CD14-positive monocyte (primary cell): ENCODE results near the gene GOLPH3. TPM values are rescaled to one million over a fixed set of nuclear protein-coding genes. Genes with fewer than 3 reads are reported as not detected.

Source experiments
- DNase-seq, 3 donors: peaks; one replicate each; pipeline ENCODE4 v3.0.0-alpha.2; 2011 to 2022
- H2AFZ ChIP-seq: 2 replicates; pipeline ENCODE4 v1.6.0; 2012; ENCODE audit warnings: mild to moderate bottlenecking, low read depth, low read length, inconsistent platforms; ENCODE audit not compliant: insufficient read depth, poor library complexity, severe bottlenecking
- H3K27ac ChIP-seq, 2 donors: 1 replicate in 1 of 2; 2 replicates in 1 of 2; pipeline ENCODE4 v1.5.1; 2012 to 2013; ENCODE audit warnings: low read length in 2 of 2, control low read depth in 1 of 2, inconsistent platforms in 1 of 2, low read depth in 1 of 2, mild to moderate bottlenecking in 1 of 2
- H3K27me3 ChIP-seq, 2 donors: one replicate each; pipeline versions ENCODE4 v1.6.0 to v1.6.1; 2011 to 2013; ENCODE audit warnings: low read length in 2 of 2; ENCODE audit not compliant: control insufficient read depth in 2 of 2, insufficient read depth in 2 of 2
- H3K36me3 ChIP-seq, 2 donors: replicated peaks in 1 of 2; 1 replicate in 1 of 2; 2 replicates in 1 of 2; pipeline versions ENCODE4 v1.5.1 to v1.6.1; 2012 to 2013; ENCODE audit warnings: low read length in 2 of 2, control low read depth in 1 of 2, inconsistent platforms in 1 of 2, mild to moderate bottlenecking in 1 of 2; ENCODE audit not compliant: insufficient read depth in 2 of 2, control insufficient read depth in 1 of 2
- H3K4me1 ChIP-seq, 2 donors: 1 replicate in 1 of 2; 2 replicates in 1 of 2; pipeline versions ENCODE4 v1.5.1 to v1.6.1; 2012 to 2013; ENCODE audit warnings: low read length in 2 of 2, control low read depth in 1 of 2, inconsistent platforms in 1 of 2, mild to moderate bottlenecking in 1 of 2, moderate library complexity in 1 of 2; ENCODE audit not compliant: insufficient read depth in 2 of 2, control insufficient read depth in 1 of 2
- H3K4me2 ChIP-seq: replicated peaks from 2 replicates; pipeline ENCODE3; 2012; ENCODE audit warnings: low read length, moderate library complexity, mild to moderate bottlenecking; ENCODE audit not compliant: poor library complexity, severe bottlenecking; ENCODE audit errors: extremely low read depth
- H3K4me3 ChIP-seq, 3 experiments: fragments of 200-600 bp in 1 of 3; sonication (generic) in 1 of 3; replicated peaks in 1 of 3; 1 replicate in 2 of 3; 2 replicates in 1 of 3; pipeline ENCODE4 v1.5.1; 2011 to 2013; ENCODE audit warnings: low read length in 3 of 3, mild to moderate bottlenecking in 3 of 3, control low read depth in 2 of 3, low read depth in 2 of 3, inconsistent platforms in 1 of 3, moderate library complexity in 1 of 3
- H3K79me2 ChIP-seq: 2 replicates; pipeline ENCODE4 v1.6.0; 2012; ENCODE audit warnings: mild to moderate bottlenecking, control low read depth, inconsistent platforms, low read length, moderate library complexity; ENCODE audit not compliant: insufficient read depth
- H3K9ac ChIP-seq: 2 replicates; pipeline ENCODE4 v1.6.0; 2017; ENCODE audit warnings: low read length, mild to moderate bottlenecking; ENCODE audit not compliant: insufficient read depth, poor library complexity, severe bottlenecking
- H3K9me3 ChIP-seq, 2 donors: replicated peaks in 1 of 2; 1 replicate in 1 of 2; 2 replicates in 1 of 2; pipeline versions ENCODE4 v1.5.1 to v1.6.1; 2012 to 2013; ENCODE audit warnings: low read length in 2 of 2, control low read depth in 1 of 2; ENCODE audit not compliant: control insufficient read depth in 1 of 2, insufficient read depth in 1 of 2
- H4K20me1 ChIP-seq: 2 replicates; pipeline ENCODE4 v1.6.0; 2012; ENCODE audit warnings: mild to moderate bottlenecking, low read length, control low read depth, moderate library complexity; ENCODE audit not compliant: insufficient read depth
- H3K27ac Mint-ChIP-seq, 7 donors: one replicate each; pipeline ENCODE4 v1.8.0; 2020; ENCODE audit warnings: mild to moderate bottlenecking in 7 of 7, mixed read lengths in 7 of 7, moderate library complexity in 6 of 7, inconsistent platforms in 2 of 7
- H3K27me3 Mint-ChIP-seq, 3 donors: one replicate each; pipeline ENCODE4 v1.8.0; 2021 to 2022; ENCODE audit warnings: low read depth in 3 of 3, mild to moderate bottlenecking in 3 of 3, mixed read lengths in 3 of 3, moderate library complexity in 3 of 3, inconsistent platforms in 1 of 3
- H3K36me3 Mint-ChIP-seq, 2 donors: one replicate each; pipeline ENCODE4 v1.8.0; 2020; ENCODE audit warnings: mixed read lengths in 2 of 2, inconsistent platforms in 1 of 2, mild to moderate bottlenecking in 1 of 2
- H3K4me1 Mint-ChIP-seq: one replicate; pipeline ENCODE4 v1.8.0; 2020; ENCODE audit warnings: mild to moderate bottlenecking, mixed read lengths
- H3K4me3 Mint-ChIP-seq, 2 donors: one replicate each; pipeline ENCODE4 v1.8.0; 2020; ENCODE audit warnings: mild to moderate bottlenecking in 2 of 2, mixed read lengths in 2 of 2, moderate library complexity in 1 of 2
- H3K9me3 Mint-ChIP-seq, 7 donors: one replicate each; pipeline ENCODE4 v1.8.0; 2020 to 2022; ENCODE audit warnings: mixed read lengths in 7 of 7, mild to moderate bottlenecking in 6 of 7, moderate library complexity in 6 of 7, inconsistent platforms in 2 of 7
- WGBS: methylation state at CpG from one replicate; pipeline ENCODE4 v1.1.5; 2013; ENCODE audit warnings: missing lambda C conversion rate; ENCODE audit not compliant: insufficient coverage; 5-methylcytosine and 5-hydroxymethylcytosine counted together
- intact Hi-C, 2 donors: fragments of 100-400 bp; cut with micrococcal nuclease; formaldehyde crosslinking; loops; one replicate each; pipeline versions ENCODE4 v1.15.0 to v1.15.1; 2023
- polyA plus RNA-seq, 3 donors: library from polyadenylated mRNA; depleted of rRNA in 1 of 3; unstranded in 2 of 3; stranded (reverse) in 1 of 3; fragments of 300-500 nt in 2 of 3; fragments of >200 nt in 1 of 3; fragmentation: Illumina TruSeq in 2 of 3; gene quantifications; 1 replicate in 2 of 3; 2 replicates in 1 of 3; pipeline ENCODE4 v1.2.3, GENCODE V29; 2012 to 2021
- TF ChIP-seq, protein P1 (sequence below): fragments of 200-600 bp; IDR thresholded peaks from one replicate; pipeline ENCODE4 v1.8.0; 2022; ENCODE audit warnings: antibody characterized with exemption, mild to moderate bottlenecking

GOLPH3 gene
- polyA plus RNA-seq, 3 donors, result 25.1 to 108 (median 105) TPM

DNA sequence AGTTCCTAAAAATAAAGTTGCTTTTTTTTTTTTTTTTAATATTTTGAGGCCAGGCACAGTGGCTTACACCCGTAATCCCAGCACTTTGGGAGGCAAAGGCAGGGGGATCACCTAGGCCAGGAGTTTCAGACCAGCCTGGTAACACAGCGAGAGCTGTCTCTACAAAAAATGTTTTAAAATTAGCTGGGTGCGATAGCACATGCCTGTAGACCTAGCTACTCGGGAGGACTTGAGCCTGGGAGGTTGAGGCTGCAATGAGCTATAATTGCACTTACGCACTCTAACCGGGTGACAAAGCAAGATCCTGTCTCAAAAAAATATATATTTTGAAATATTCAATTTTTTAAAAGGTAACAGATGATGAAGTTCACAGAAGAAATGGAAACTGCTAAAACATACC is 22.9 kb downstream of the GOLPH3 start:
- no peak for DNase-seq
- H3K4me1 ChIP-seq, result peaks cover 17 to 25% of the 10 kb centered on the region in 2 donors
- H2AFZ ChIP-seq, result no peak overlapping the region
- Mint-ChIP-seq H3K9me3 (peaks cover 0 to 2% (median 0%) of the 10 kb centered on the region in 7 donors), H3K4me1 (peaks cover 48% of the 10 kb centered on the region), H3K4me3 (no peak overlapping the region), H3K36me3 (peaks cover under 1 to 5% of the 10 kb centered on the region in 2 donors), H3K27me3 (no peaks in the 10 kb centered on the region), H3K27ac (peak overlapping the region in 1 of 7 donors; percentile 25)
- H3K79me2 ChIP-seq, result peaks cover 100% of the 10 kb centered on the region
- H3K27ac ChIP-seq, result no peak overlapping the region
- 90% methylated on average over 4 of the region's 6 CpGs for WGBS
- H3K36me3 ChIP-seq, result peaks cover 0 to 2% of the 10 kb centered on the region in 2 donors
- peaks cover 100% of the 10 kb centered on the region for H4K20me1 ChIP-seq
- H3K9ac ChIP-seq, result no peak overlapping the region
- no peak overlapping the region for H3K4me2 ChIP-seq
- no peaks in the 10 kb centered on the region for H3K27me3 ChIP-seq
- no peak overlapping the region for H3K4me3 ChIP-seq
- intact Hi-C loops, result no loop called here
- TF ChIP-seq, protein P1, sequence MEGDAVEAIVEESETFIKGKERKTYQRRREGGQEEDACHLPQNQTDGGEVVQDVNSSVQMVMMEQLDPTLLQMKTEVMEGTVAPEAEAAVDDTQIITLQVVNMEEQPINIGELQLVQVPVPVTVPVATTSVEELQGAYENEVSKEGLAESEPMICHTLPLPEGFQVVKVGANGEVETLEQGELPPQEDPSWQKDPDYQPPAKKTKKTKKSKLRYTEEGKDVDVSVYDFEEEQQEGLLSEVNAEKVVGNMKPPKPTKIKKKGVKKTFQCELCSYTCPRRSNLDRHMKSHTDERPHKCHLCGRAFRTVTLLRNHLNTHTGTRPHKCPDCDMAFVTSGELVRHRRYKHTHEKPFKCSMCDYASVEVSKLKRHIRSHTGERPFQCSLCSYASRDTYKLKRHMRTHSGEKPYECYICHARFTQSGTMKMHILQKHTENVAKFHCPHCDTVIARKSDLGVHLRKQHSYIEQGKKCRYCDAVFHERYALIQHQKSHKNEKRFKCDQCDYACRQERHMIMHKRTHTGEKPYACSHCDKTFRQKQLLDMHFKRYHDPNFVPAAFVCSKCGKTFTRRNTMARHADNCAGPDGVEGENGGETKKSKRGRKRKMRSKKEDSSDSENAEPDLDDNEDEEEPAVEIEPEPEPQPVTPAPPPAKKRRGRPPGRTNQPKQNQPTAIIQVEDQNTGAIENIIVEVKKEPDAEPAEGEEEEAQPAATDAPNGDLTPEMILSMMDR, result no peak
- no peaks in the 10 kb centered on the region for H3K9me3 ChIP-seq

GRCh38 chr5:32150366-32150765 is 23.8 kb downstream of the GOLPH3 start:
- no peak for DNase-seq
- Histone ChIP-seq H3K27me3 (no peaks in the 10 kb centered on the region), H3K27ac (no peak overlapping the region), H3K36me3 (peaks cover 0 to 3% of the 10 kb centered on the region in 2 donors), H3K79me2 (peaks cover 100% of the 10 kb centered on the region), H3K9ac (no peak overlapping the region), H3K4me2 (no peak overlapping the region), H3K4me3 (no peak overlapping the region), H3K9me3 (no peaks in the 10 kb centered on the region), H2AFZ (no peak overlapping the region), H3K4me1 (peaks cover 17 to 25% of the 10 kb centered on the region in 2 donors), H4K20me1 (peaks cover 100% of the 10 kb centered on the region)
- H3K27me3 Mint-ChIP-seq, result no peaks in the 10 kb centered on the region
- peaks cover 0 to 2% (median 0%) of the 10 kb centered on the region in 7 donors for H3K9me3 Mint-ChIP-seq
- TF ChIP-seq, protein P1, result no peak
- H3K4me1 Mint-ChIP-seq, result peaks cover 52% of the 10 kb centered on the region
- intact Hi-C loops, result no loop called here
- peaks cover 0 to 5% of the 10 kb centered on the region in 2 donors for H3K36me3 Mint-ChIP-seq
- no peak overlapping the region for H3K4me3 Mint-ChIP-seq
- H3K27ac Mint-ChIP-seq, result peak overlapping the region in 1 of 7 donors; percentile 25
- WGBS, result no CpG with 5 or more reads among the region's 1 CpG
